ENCODE measurements around the gene REEP5. TPM values are rescaled to one million over a fixed set of nuclear protein-coding genes. Genes with fewer than 3 reads are reported as not detected.
A peak's percentile ranks its signal among the peaks of the same experiment; 100 is the strongest.

Gene REEP5
- total RNA-seq: 100 to 1,000 TPM in 2 of 3 donors, 10 to 100 TPM in 1; 96.4 to 177 (median 117) TPM

GRCh38 chr5:112921833-112922817, at the start of gene REEP5:
TSS of gene REEP5 (minus strand) at chr5:112922227. CDS start at chr5:112922190, 37 bp downstream.
- H3K36me3 ChIP-seq: no peaks in the 10 kb centered on the region
- TF ChIP-seq CTCF (IDR thresholded peaks at IDR 0.05) (peak in 2 of 3 donors; percentile 41 to 77), POLR2A (IDR thresholded peaks at IDR 0.05) (peak; percentile 85), POLR2AphosphoS5 (IDR thresholded peaks at IDR 0.05) (peak; percentile 71 to 84 (median 81))
- intact Hi-C loops (cut with DNase I; ENCODE audit: low total_unique reads): no loop called here
- H3K27me3 ChIP-seq: no peaks in the 10 kb centered on the region
- peak within 1 kb of the TSS; percentile 98 for H3K27ac ChIP-seq
- H3K4me1 ChIP-seq: peaks cover 0 to 13% of the 10 kb centered on the region in 2 donors
- no peaks in the 10 kb centered on the region for H3K9me3 ChIP-seq
- peak; percentile 78 to 88 for DNase-seq (ENCODE audit: low spot score in 2 of 2)
- H3K4me3 ChIP-seq: peak within 1 kb of the TSS; percentile 92 to 99 (median 95)

- TF ChIP-seq POLR2A (IDR thresholded peaks at IDR 0.05): no peak
- TF ChIP-seq CTCF (IDR thresholded peaks at IDR 0.05): no peak
- no peak for TF ChIP-seq POLR2AphosphoS5 (IDR thresholded peaks at IDR 0.05)
- intact Hi-C loops (cut with DNase I; ENCODE audit: low total_unique reads): no loop called here
- no peak for DNase-seq (ENCODE audit: low spot score in 2 of 2)
- H3K27ac ChIP-seq: no peak overlapping the region
- no peaks in the 10 kb centered on the region for H3K27me3 ChIP-seq
- no peak overlapping the region for H3K4me3 ChIP-seq
- no peaks in the 10 kb centered on the region for H3K9me3 ChIP-seq
- peaks cover 0 to 4% of the 10 kb centered on the region in 2 donors for H3K4me1 ChIP-seq
- no peaks in the 10 kb centered on the region for H3K36me3 ChIP-seq
These were observed 49.2 kb upstream of the REEP5 start for GRCh38 chr5:112971276-112971675.

- Histone ChIP-seq H3K4me3 (no peak overlapping the region), H3K4me1 (peaks cover 0 to 5% of the 10 kb centered on the region in 2 donors), H3K36me3 (no peaks in the 10 kb centered on the region), H3K27ac (peak overlapping the region; percentile 57 to 63), H3K27me3 (no peaks in the 10 kb centered on the region), H3K9me3 (no peaks in the 10 kb centered on the region)
- TF ChIP-seq POLR2AphosphoS5 (IDR thresholded peaks at IDR 0.05): no peak
- TF ChIP-seq CTCF (IDR thresholded peaks at IDR 0.05): no peak
- no peak for TF ChIP-seq POLR2A (IDR thresholded peaks at IDR 0.05)
- DNase-seq (ENCODE audit: low spot score in 2 of 2): no peak
- intact Hi-C loops (cut with DNase I; ENCODE audit: low total_unique reads): loop anchor here (2.0 kb wide), 1 partner anchor 22 kb away; no protein-coding TSS in a partner anchor
These were observed 46.5 kb upstream of the REEP5 start for GRCh38 chr5:112968411-112969106.

GRCh38 chr5:112967520-112968083, 45.6 kb upstream of the REEP5 start:
- no peaks in the 10 kb centered on the region for H3K9me3 ChIP-seq
- peak overlapping the region; percentile 57 to 63 for H3K27ac ChIP-seq
- no peak overlapping the region for H3K4me3 ChIP-seq
- no peak for TF ChIP-seq POLR2AphosphoS5 (IDR thresholded peaks at IDR 0.05)
- no peak for TF ChIP-seq CTCF (IDR thresholded peaks at IDR 0.05)
- TF ChIP-seq POLR2A (IDR thresholded peaks at IDR 0.05): no peak
- intact Hi-C loops (cut with DNase I; ENCODE audit: low total_unique reads): loop anchor here (2.0 kb wide), 1 partner anchor 21 kb away; no protein-coding TSS in a partner anchor
- H3K27me3 ChIP-seq: no peaks in the 10 kb centered on the region
- no peaks in the 10 kb centered on the region for H3K36me3 ChIP-seq
- peaks cover 0 to 10% of the 10 kb centered on the region in 2 donors for H3K4me1 ChIP-seq
- no peak for DNase-seq (ENCODE audit: low spot score in 2 of 2)
